Tibial nerve (tissue), 4 donors: ENCODE results near the gene MRPS24. TPM values are rescaled to one million over a fixed set of nuclear protein-coding genes. Genes with fewer than 3 reads are reported as not detected.

ENCODE experiments used
- DNase-seq, 2 donors: peaks; one replicate each; pipeline ENCODE4 v3.0.0-alpha.2; 2019; ENCODE audit warnings: low spot score in 2 of 2
- H3K27ac ChIP-seq, 4 donors: fragments of 200-600 bp; sonication (generic) in 3 of 4; one replicate each; pipeline ENCODE4 v1.5.1; 2017 to 2019; ENCODE audit warnings: mild to moderate bottlenecking in 1 of 4
- H3K27me3 ChIP-seq, 2 donors: fragments of 200-600 bp; sonication (generic) in 1 of 2; one replicate each; pipeline versions ENCODE4 v1.5.1 to v1.6.0; 2017 to 2019
- H3K36me3 ChIP-seq, 3 donors: fragments of 200-600 bp; sonication (generic); one replicate each; pipeline ENCODE4 v1.5.1; 2018 to 2019
- H3K4me1 ChIP-seq, 4 donors: fragments of 200-600 bp; sonication (generic) in 3 of 4; one replicate each; pipeline ENCODE4 v1.5.1; 2017 to 2019
- H3K4me3 ChIP-seq, 4 donors: fragments of 200-600 bp; sonication (generic) in 3 of 4; one replicate each; pipeline ENCODE4 v1.5.1; 2017 to 2019; ENCODE audit warnings: mild to moderate bottlenecking in 1 of 4, moderate library complexity in 1 of 4
- H3K9me3 ChIP-seq, 4 donors: fragments of 200-600 bp; sonication (generic) in 3 of 4; one replicate each; pipeline ENCODE4 v1.5.1; 2017 to 2019
- CTCF ChIP-seq, 5 experiments: fragments of 200-600 bp in 3 of 5; fragments of 450-650 bp in 2 of 5; sonication (generic) in 3 of 5; IDR thresholded peaks; one replicate each; pipeline ENCODE4 v1.5.1; 2016 to 2019; ENCODE audit warnings: antibody characterized with exemption in 5 of 5, mild to moderate bottlenecking in 3 of 5, moderate library complexity in 2 of 5
- EP300 ChIP-seq, 2 donors: sonication (generic); formaldehyde crosslinking; IDR thresholded peaks; one replicate each; pipeline ENCODE4 v1.6.1; 2017; ENCODE audit warnings: antibody characterized with exemption in 2 of 2, mild to moderate bottlenecking in 1 of 2
- POLR2A ChIP-seq, 2 donors: fragments of 450-650 bp; IDR thresholded peaks; one replicate each; pipeline ENCODE4 v1.6.1; 2017; ENCODE audit warnings: antibody characterized with exemption in 2 of 2, mild to moderate bottlenecking in 2 of 2, moderate library complexity in 2 of 2
- WGBS, 2 donors: methylation state at CpG; one replicate each; pipeline ENCODE4 v1.1.5; 2018; 5-methylcytosine and 5-hydroxymethylcytosine counted together
- total RNA-seq, 4 donors: library from RNA; depleted of rRNA; stranded (reverse); fragments of >200 nt; gene quantifications; one replicate each; pipeline ENCODE4 v1.1.0, GENCODE V29; 2016

Gene MRPS24
- total RNA-seq: 10 to 100 TPM; 61.8 to 90.2 (median 82.3) TPM

DNA sequence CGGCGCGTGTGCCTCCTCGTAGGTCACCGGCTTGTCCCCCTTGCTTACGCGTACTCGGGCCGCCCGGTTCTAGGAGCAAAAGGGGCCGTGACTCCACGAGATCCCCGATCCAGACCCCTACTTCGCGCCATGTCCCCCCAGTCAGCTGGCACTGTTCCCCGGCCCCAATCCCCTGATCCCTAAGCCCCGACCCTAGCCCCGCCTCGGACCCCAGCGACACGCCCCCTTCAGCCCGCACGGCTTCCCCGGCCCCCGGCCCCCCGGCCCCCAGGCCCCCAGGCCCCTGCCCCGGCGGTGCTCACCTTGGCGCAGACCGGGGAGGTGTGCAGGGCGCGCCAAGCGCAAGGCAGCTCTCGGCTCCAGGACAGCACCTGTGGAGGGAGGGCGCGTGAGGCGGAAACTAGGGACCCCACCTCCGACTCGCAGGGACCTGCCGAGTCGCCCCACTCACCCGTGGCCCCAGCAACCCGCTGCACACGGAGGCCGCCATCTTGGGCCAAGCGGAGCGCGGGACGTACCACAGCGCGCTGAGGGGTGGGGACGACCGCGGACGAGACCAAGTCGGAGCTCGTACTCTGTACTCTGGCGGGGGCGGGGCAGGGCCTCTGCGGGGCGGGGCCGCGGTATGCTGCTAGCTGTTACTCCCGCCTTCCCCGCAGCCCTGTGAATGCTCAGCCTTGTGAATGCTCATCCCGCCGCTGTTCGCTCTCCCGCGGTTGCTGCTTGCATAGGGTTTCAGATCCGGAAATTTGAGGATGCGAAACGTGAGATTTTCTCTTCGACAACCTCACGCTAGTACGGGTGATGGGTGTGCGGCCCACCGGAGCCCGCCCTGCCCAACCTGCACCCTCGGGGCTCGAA is at the start of gene MRPS24:
Gene MRPS24 (minus strand): TSS at position 512 of the 861 bp plus-strand sequence. CDS start 22 bp downstream, at position 490.
- Histone ChIP-seq H3K9me3 (no peaks in the 10 kb centered on the region), H3K36me3 (peaks cover 0 to 41% (median 5%) of the 10 kb centered on the region in 3 donors), H3K27me3 (no peaks in the 10 kb centered on the region), H3K4me3 (peak within 1 kb of the TSS; percentile 80 to 99 (median 91)), H3K27ac (peak within 1 kb of the TSS; percentile 78 to 96 (median 92)), H3K4me1 (peaks cover 0 to 39% (median 12%) of the 10 kb centered on the region in 4 donors)
- TF ChIP-seq POLR2A (IDR thresholded peaks at IDR 0.05) (peak; percentile 49 to 55), EP300 (IDR thresholded peaks at IDR 0.05) (peak in 1 of 2 donors; percentile 93), CTCF (IDR thresholded peaks at IDR 0.05) (peak in 1 of 5 experiments; percentile 8)
- peak; percentile 93 to 94 for DNase-seq
- 1 to 3% methylated on average over 40 to 56 of the region's 81 CpGs for WGBS, 2 donors

- Histone ChIP-seq H3K27me3 (no peaks in the 10 kb centered on the region), H3K4me1 (no peaks in the 10 kb centered on the region), H3K36me3 (peaks cover 0 to 9% (median 0%) of the 10 kb centered on the region in 3 donors), H3K4me3 (no peak overlapping the region), H3K9me3 (no peaks in the 10 kb centered on the region), H3K27ac (no peak overlapping the region)
- 87 to 88% methylated on average over 5 of the region's 5 CpGs for WGBS, 2 donors
- DNase-seq: no peak
- TF ChIP-seq CTCF (IDR thresholded peaks at IDR 0.05): no peak
- TF ChIP-seq EP300 (IDR thresholded peaks at IDR 0.05): no peak
- no peak for TF ChIP-seq POLR2A (IDR thresholded peaks at IDR 0.05)
Observed at GRCh38 chr7:43915907-43916306, 46.6 kb upstream of the MRPS24 start.

GRCh38 chr7:43914795-43915194 is 45.5 kb upstream of the MRPS24 start:
- no peak overlapping the region for H3K27ac ChIP-seq
- H3K4me3 ChIP-seq: no peak overlapping the region
- TF ChIP-seq EP300 (IDR thresholded peaks at IDR 0.05) (no peak), POLR2A (IDR thresholded peaks at IDR 0.05) (no peak), CTCF (IDR thresholded peaks at IDR 0.05) (no peak)
- H3K27me3 ChIP-seq: no peaks in the 10 kb centered on the region
- H3K4me1 ChIP-seq: no peaks in the 10 kb centered on the region
- peaks cover 0 to 9% (median 0%) of the 10 kb centered on the region in 3 donors for H3K36me3 ChIP-seq
- DNase-seq: no peak
- 83 to 89% methylated on average over 5 of the region's 5 CpGs for WGBS, 2 donors
- no peaks in the 10 kb centered on the region for H3K9me3 ChIP-seq

- Histone ChIP-seq H3K4me1 (peaks cover 0 to 38% (median 12%) of the 10 kb centered on the region in 4 donors), H3K4me3 (peak within 1 kb of the TSS; percentile 60 to 90 (median 74)), H3K27ac (peak within 1 kb of the TSS; percentile 87 to 95 (median 89)), H3K27me3 (no peaks in the 10 kb centered on the region), H3K9me3 (no peaks in the 10 kb centered on the region), H3K36me3 (no peaks in the 10 kb centered on the region)
- WGBS, 2 donors: 1% methylated on average over 25 to 27 of the region's 73 CpGs
- no peak for TF ChIP-seq CTCF (IDR thresholded peaks at IDR 0.05)
- TF ChIP-seq POLR2A (IDR thresholded peaks at IDR 0.05): peak; percentile 10 to 51
- no peak for DNase-seq
Observed at GRCh38 chr7:43906331-43907010, 37.2 kb upstream of the MRPS24 start, which contains the start of gene URGCP. Gene URGCP, minus strand, starts transcription at chr7:43906596. Its CDS starts 21 bp downstream, at chr7:43906575.
